Vagina (tissue), 2 donors: Measurements from ENCODE around the gene FGFBP2. TPM values are rescaled to one million over a fixed set of nuclear protein-coding genes. Genes with fewer than 3 reads are reported as not detected.

Source experiments
- DNase-seq, 2 donors: peaks; one replicate each; pipeline ENCODE4 v3.0.0-alpha.2; 2017; ENCODE audit errors: extremely low spot score in 2 of 2
- H3K27ac ChIP-seq: fragments of 200-600 bp; sonication (generic); one replicate; pipeline ENCODE4 v1.5.1; 2019
- H3K27me3 ChIP-seq: fragments of 200-600 bp; sonication (generic); one replicate; pipeline ENCODE4 v1.5.1; 2019
- H3K36me3 ChIP-seq, 2 donors: fragments of 200-600 bp; sonication (generic); one replicate each; pipeline ENCODE4 v1.5.1; 2017 to 2019
- H3K4me1 ChIP-seq: fragments of 200-600 bp; sonication (generic); one replicate; pipeline ENCODE4 v1.5.1; 2019
- H3K4me3 ChIP-seq, 2 donors: fragments of 200-600 bp; sonication (generic); 1 replicate in 1 of 2; 2 replicates in 1 of 2; pipeline ENCODE4 v1.5.1; 2016 to 2019
- H3K9me3 ChIP-seq: fragments of 200-600 bp; sonication (generic); one replicate; pipeline ENCODE4 v1.5.1; 2019
- CTCF ChIP-seq, 3 experiments: fragments of 450-650 bp in 2 of 3; fragments of 200-600 bp in 1 of 3; sonication (generic) in 1 of 3; IDR thresholded peaks; one replicate each; pipeline ENCODE4 v1.5.1; 2017 to 2019; ENCODE audit warnings: antibody characterized with exemption in 3 of 3, mild to moderate bottlenecking in 2 of 3, moderate library complexity in 2 of 3
- POLR2A ChIP-seq, 2 donors: fragments of 450-650 bp; IDR thresholded peaks; one replicate each; pipeline ENCODE4 v1.6.1; 2017; ENCODE audit warnings: antibody characterized with exemption in 2 of 2, mild to moderate bottlenecking in 2 of 2, moderate library complexity in 2 of 2
- POLR2AphosphoS5 ChIP-seq, 2 donors: sonication (generic); formaldehyde crosslinking; IDR thresholded peaks; one replicate each; pipeline ENCODE4 v1.9.0; 2017; ENCODE audit warnings: antibody characterized with exemption in 2 of 2, mild to moderate bottlenecking in 2 of 2, low read depth in 1 of 2; ENCODE audit not compliant: insufficient read depth in 1 of 2
- intact Hi-C: fragments of 100-400 bp; cut with DNase I; formaldehyde crosslinking; loops from one replicate; pipeline ENCODE4 v1.15.1; 2023
- total RNA-seq: library from RNA; depleted of rRNA; stranded (reverse); fragments of >200 nt; gene quantifications from one replicate; pipeline ENCODE4 v1.2.3, GENCODE V29; 2016

FGFBP2 gene
- 2.9 TPM for total RNA-seq

GRCh38 chr4:15963001-15963451 is at the start of gene FGFBP2:
Gene FGFBP2, minus strand, starts transcription at chr4:15963175. Its CDS starts 46 bp downstream, at chr4:15963129.
- Histone ChIP-seq H3K27ac (no peak within 1 kb of the TSS), H3K9me3 (no peaks in the 10 kb centered on the region), H3K36me3 (no peaks in the 10 kb centered on the region), H3K4me3 (no peak within 1 kb of the TSS), H3K4me1 (peaks cover 4% of the 10 kb centered on the region), H3K27me3 (no peaks in the 10 kb centered on the region)
- no peak for DNase-seq
- TF ChIP-seq CTCF (IDR thresholded peaks at IDR 0.05) (no peak), POLR2A (IDR thresholded peaks at IDR 0.05) (no peak), POLR2AphosphoS5 (IDR thresholded peaks at IDR 0.05; ENCODE audit: insufficient read depth in 1 of 2, low read depth in 1 of 2) (no peak)
- intact Hi-C loops, result no loop called here

GRCh38 chr4:16011173-16011572 is 48.2 kb upstream of the FGFBP2 start:
- Histone ChIP-seq H3K4me1 (no peaks in the 10 kb centered on the region), H3K4me3 (no peak overlapping the region), H3K27ac (no peak overlapping the region), H3K27me3 (no peaks in the 10 kb centered on the region), H3K36me3 (no peaks in the 10 kb centered on the region), H3K9me3 (no peaks in the 10 kb centered on the region)
- TF ChIP-seq POLR2A (IDR thresholded peaks at IDR 0.05), result no peak
- no peak for TF ChIP-seq CTCF (IDR thresholded peaks at IDR 0.05)
- intact Hi-C loops, result no loop called here
- no peak for DNase-seq

- no peak overlapping the region for H3K27ac ChIP-seq
- H3K27me3 ChIP-seq, result no peaks in the 10 kb centered on the region
- H3K4me3 ChIP-seq, result no peak overlapping the region
- DNase-seq, result no peak
- H3K9me3 ChIP-seq, result no peaks in the 10 kb centered on the region
- TF ChIP-seq CTCF (IDR thresholded peaks at IDR 0.05) (no peak), POLR2AphosphoS5 (IDR thresholded peaks at IDR 0.05; ENCODE audit: insufficient read depth in 1 of 2, low read depth in 1 of 2) (no peak), POLR2A (IDR thresholded peaks at IDR 0.05) (no peak)
- intact Hi-C loops, result no loop called here
- no peaks in the 10 kb centered on the region for H3K36me3 ChIP-seq
- H3K4me1 ChIP-seq, result no peaks in the 10 kb centered on the region
Observed at GRCh38 chr4:16009153-16009552, 46.2 kb upstream of the FGFBP2 start.

- no peaks in the 10 kb centered on the region for H3K27me3 ChIP-seq
Observed at GRCh38 chr4:16007471-16008095, 44.6 kb upstream of the FGFBP2 start.

More at GRCh38 chr4:16007471-16008095, 44.6 kb upstream of the FGFBP2 start:
- no peak overlapping the region for H3K4me3 ChIP-seq
- intact Hi-C loops, result no loop called here
- H3K9me3 ChIP-seq, result no peaks in the 10 kb centered on the region
- H3K4me1 ChIP-seq, result no peaks in the 10 kb centered on the region
- no peak overlapping the region for H3K27ac ChIP-seq
- peak in 1 of 2 donors; percentile 62 for DNase-seq
- no peaks in the 10 kb centered on the region for H3K36me3 ChIP-seq
- TF ChIP-seq POLR2A (IDR thresholded peaks at IDR 0.05) (no peak), CTCF (IDR thresholded peaks at IDR 0.05) (no peak), POLR2AphosphoS5 (IDR thresholded peaks at IDR 0.05; ENCODE audit: insufficient read depth in 1 of 2, low read depth in 1 of 2) (no peak)
